ENCODE data around the gene UCP2.

DNA sequence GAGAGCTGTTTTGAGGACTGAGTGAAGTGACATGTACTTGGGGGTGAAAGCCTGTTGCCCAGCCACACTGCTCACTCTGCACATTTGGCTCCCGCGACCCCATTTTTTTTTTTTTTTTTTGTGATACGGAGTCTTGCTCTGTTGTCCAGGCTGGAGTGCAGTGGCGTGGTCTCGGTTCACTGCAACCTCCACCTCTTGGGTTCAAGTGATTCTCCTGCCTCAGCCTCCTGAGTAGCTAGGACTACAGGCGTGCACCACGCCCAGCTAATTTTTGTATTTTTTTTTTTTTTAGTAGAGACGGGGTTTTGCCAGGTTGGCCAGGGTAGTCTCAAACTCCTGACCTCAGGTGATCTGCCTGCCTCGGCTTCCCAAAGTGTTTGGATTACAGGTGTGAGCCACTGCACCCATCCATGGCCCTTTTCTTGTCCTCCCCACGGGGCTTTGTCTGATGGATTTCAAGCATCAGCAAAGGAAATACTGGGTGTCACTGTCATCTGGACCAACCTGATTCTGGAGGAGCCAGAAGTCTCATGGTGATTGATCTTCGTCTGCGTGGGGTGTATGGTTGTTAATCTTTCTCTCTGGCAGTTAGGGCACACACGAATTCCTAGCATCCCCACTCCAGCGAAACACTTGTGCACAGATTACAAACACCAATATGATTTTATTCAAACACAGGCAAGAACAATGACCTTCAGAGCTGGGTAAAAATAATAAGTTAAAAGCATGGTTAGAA lies 29.6 kb upstream of the UCP2 start:
- TF ChIP-seq POLR2A (IDR thresholded peaks at IDR 0.05), result no peak
- TF ChIP-seq, protein P1, sequence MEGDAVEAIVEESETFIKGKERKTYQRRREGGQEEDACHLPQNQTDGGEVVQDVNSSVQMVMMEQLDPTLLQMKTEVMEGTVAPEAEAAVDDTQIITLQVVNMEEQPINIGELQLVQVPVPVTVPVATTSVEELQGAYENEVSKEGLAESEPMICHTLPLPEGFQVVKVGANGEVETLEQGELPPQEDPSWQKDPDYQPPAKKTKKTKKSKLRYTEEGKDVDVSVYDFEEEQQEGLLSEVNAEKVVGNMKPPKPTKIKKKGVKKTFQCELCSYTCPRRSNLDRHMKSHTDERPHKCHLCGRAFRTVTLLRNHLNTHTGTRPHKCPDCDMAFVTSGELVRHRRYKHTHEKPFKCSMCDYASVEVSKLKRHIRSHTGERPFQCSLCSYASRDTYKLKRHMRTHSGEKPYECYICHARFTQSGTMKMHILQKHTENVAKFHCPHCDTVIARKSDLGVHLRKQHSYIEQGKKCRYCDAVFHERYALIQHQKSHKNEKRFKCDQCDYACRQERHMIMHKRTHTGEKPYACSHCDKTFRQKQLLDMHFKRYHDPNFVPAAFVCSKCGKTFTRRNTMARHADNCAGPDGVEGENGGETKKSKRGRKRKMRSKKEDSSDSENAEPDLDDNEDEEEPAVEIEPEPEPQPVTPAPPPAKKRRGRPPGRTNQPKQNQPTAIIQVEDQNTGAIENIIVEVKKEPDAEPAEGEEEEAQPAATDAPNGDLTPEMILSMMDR (IDR thresholded peaks at IDR 0.05), result no peak
